ENCODE results near the gene FHIT. TPM values are rescaled to one million over a fixed set of nuclear protein-coding genes. Genes with fewer than 3 reads are reported as not detected.

FHIT gene
- total RNA-seq, 1 experiment from 2014 or later, result 20.1 TPM

- Mint-ChIP-seq H3K4me3 (ENCODE audit: unreplicated experiment) (no peak overlapping the region), H3K4me1 (ENCODE audit: insufficient read depth, unreplicated experiment) (peaks cover 20% of the 10 kb centered on the region), H3K27me3 (ENCODE audit: insufficient read depth, unreplicated experiment) (no peaks in the 10 kb centered on the region), H3K36me3 (ENCODE audit: insufficient read depth, unreplicated experiment) (no peaks in the 10 kb centered on the region), H3K27ac (ENCODE audit: low read depth, unreplicated experiment) (no peak overlapping the region), H3K9me3 (ENCODE audit: unreplicated experiment) (no peaks in the 10 kb centered on the region)
- intact Hi-C loops (cut with micrococcal nuclease), result no loop called here
- no TSS peak for BruUV-seq (replicated peaks)
- POLR2A ChIA-PET, result no interaction called here
- peak; percentile 60 for DNase-seq (ENCODE audit: unreplicated experiment)
- TF ChIP-seq CTCF (IDR thresholded peaks at IDR 0.05; ENCODE audit: unreplicated experiment), result no peak
- CTCF ChIA-PET, result interaction anchor here (1.4 kb wide), 1 partner anchor 18 kb away, joined by 4 read pairs; no protein-coding TSS in a partner anchor
Observed at GRCh38 chr3:60013241-60013640, 1238.0 kb downstream of the FHIT start.

- Mint-ChIP-seq H3K4me1 (ENCODE audit: insufficient read depth, unreplicated experiment) (peaks cover 6% of the 10 kb centered on the region), H3K4me3 (ENCODE audit: unreplicated experiment) (no peak overlapping the region), H3K27me3 (ENCODE audit: insufficient read depth, unreplicated experiment) (no peaks in the 10 kb centered on the region), H3K9me3 (ENCODE audit: unreplicated experiment) (no peaks in the 10 kb centered on the region), H3K36me3 (ENCODE audit: insufficient read depth, unreplicated experiment) (no peaks in the 10 kb centered on the region), H3K27ac (ENCODE audit: low read depth, unreplicated experiment) (no peak overlapping the region)
- no TSS peak for BruUV-seq (replicated peaks)
- POLR2A ChIA-PET, result no interaction called here
- DNase-seq (ENCODE audit: unreplicated experiment), result no peak
- TF ChIP-seq CTCF (IDR thresholded peaks at IDR 0.05; ENCODE audit: unreplicated experiment), result no peak
- CTCF ChIA-PET, result no interaction called here
- intact Hi-C loops (cut with micrococcal nuclease), result no loop called here
Observed at GRCh38 chr3:60011218-60011617, 1240.0 kb downstream of the FHIT start.

GRCh38 chr3:60010781-60011180 lies 1240.5 kb downstream of the FHIT start:
- Mint-ChIP-seq H3K27me3 (ENCODE audit: insufficient read depth, unreplicated experiment) (no peaks in the 10 kb centered on the region), H3K36me3 (ENCODE audit: insufficient read depth, unreplicated experiment) (no peaks in the 10 kb centered on the region), H3K27ac (ENCODE audit: low read depth, unreplicated experiment) (no peak overlapping the region), H3K4me3 (ENCODE audit: unreplicated experiment) (no peak overlapping the region), H3K9me3 (ENCODE audit: unreplicated experiment) (no peaks in the 10 kb centered on the region), H3K4me1 (ENCODE audit: insufficient read depth, unreplicated experiment) (peaks cover 6% of the 10 kb centered on the region)
- DNase-seq (ENCODE audit: unreplicated experiment), result no peak
- intact Hi-C loops (cut with micrococcal nuclease), result no loop called here
- TF ChIP-seq CTCF (IDR thresholded peaks at IDR 0.05; ENCODE audit: unreplicated experiment), result no peak
- ChIA-PET CTCF (interaction anchor here (0.8 kb wide), 1 partner anchor 517 kb away, joined by 3 read pairs; no protein-coding TSS in a partner anchor), POLR2A (no interaction called here)
- BruUV-seq (replicated peaks), result no TSS peak

DNA sequence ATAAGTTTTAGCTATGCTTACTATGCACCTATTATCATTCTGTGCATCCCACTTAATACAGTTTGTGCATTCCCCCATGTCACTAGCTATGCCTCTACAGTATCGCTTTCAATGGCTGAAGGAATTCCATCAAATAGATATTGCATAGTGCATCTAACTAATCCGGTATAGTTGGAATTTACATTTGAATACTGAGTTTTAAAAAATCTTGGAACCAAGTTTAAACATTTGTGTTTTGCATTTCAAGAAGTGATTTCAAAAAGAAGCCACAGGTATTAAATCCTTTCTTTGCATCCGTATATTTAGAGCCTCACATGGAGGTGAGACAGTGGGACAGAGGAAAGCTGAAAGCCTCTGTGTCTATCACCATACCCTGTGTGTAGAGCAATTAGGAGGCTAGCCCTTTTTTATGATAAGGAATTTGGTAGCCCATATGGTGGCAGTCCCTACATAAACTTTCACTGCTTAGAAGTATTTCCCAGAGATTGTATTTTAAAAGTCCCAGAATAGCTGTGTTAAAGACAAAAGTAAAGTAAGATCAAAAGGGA lies 1241.2 kb downstream of the FHIT start:
- no peak overlapping the region for H3K4me3 Mint-ChIP-seq (ENCODE audit: unreplicated experiment)
- BruUV-seq (replicated peaks), result no TSS peak
- POLR2A ChIA-PET, result no interaction called here
- H3K4me1 Mint-ChIP-seq (ENCODE audit: insufficient read depth, unreplicated experiment), result peaks cover 6% of the 10 kb centered on the region
- H3K27ac Mint-ChIP-seq (ENCODE audit: low read depth, unreplicated experiment), result no peak overlapping the region
- no peak for DNase-seq (ENCODE audit: unreplicated experiment)
- no peaks in the 10 kb centered on the region for H3K9me3 Mint-ChIP-seq (ENCODE audit: unreplicated experiment)
- no peaks in the 10 kb centered on the region for H3K27me3 Mint-ChIP-seq (ENCODE audit: insufficient read depth, unreplicated experiment)
- TF ChIP-seq CTCF (IDR thresholded peaks at IDR 0.05; ENCODE audit: unreplicated experiment), result no peak
- CTCF ChIA-PET, result interaction anchor here (0.8 to 1.0 kb wide), 2 partner anchors 68 to 518 kb away, joined by 3 read pairs; no protein-coding TSS in a partner anchor
- intact Hi-C loops (cut with micrococcal nuclease), result no loop called here
- H3K36me3 Mint-ChIP-seq (ENCODE audit: insufficient read depth, unreplicated experiment), result no peaks in the 10 kb centered on the region

Data from MCF 10A (cell line).